IPS-18a (cell line): ENCODE results near the gene MRAS.
"Not testable (repeated sequence)": the region's sequence is repeated elsewhere in the genome, so short reads cannot be mapped to it uniquely, and the experiment has no call there.

Experiments used
- H3K27ac ChIP-seq: one replicate; pipeline ENCODE4 v1.5.1; 2013; ENCODE audit warnings: low read length
- H3K27me3 ChIP-seq: one replicate; pipeline ENCODE4 v1.6.1; 2013; ENCODE audit warnings: mild to moderate bottlenecking, low read length; ENCODE audit not compliant: control insufficient read depth, insufficient read depth
- H3K36me3 ChIP-seq: one replicate; pipeline ENCODE4 v1.6.1; 2013; ENCODE audit warnings: low read depth, low read length; ENCODE audit not compliant: control insufficient read depth
- H3K4me1 ChIP-seq: one replicate; pipeline ENCODE4 v1.6.1; 2013; ENCODE audit warnings: low read depth, low read length; ENCODE audit not compliant: control insufficient read depth
- H3K4me3 ChIP-seq: one replicate; pipeline ENCODE4 v1.5.1; 2013; ENCODE audit warnings: low read length
- H3K9ac ChIP-seq: one replicate; pipeline ENCODE4 v1.6.1; 2013; ENCODE audit warnings: mild to moderate bottlenecking, low read length, moderate library complexity
- H3K9me3 ChIP-seq: one replicate; pipeline ENCODE4 v1.6.1; 2013; ENCODE audit warnings: low read depth, low read length; ENCODE audit not compliant: control insufficient read depth

The MRAS gene

GRCh38 chr3:138371070-138371965 is 22.9 kb downstream of the MRAS start:
- Histone ChIP-seq H3K4me3 (no peak overlapping the region), H3K9me3 (no peaks in the 10 kb centered on the region), H3K9ac (no peak overlapping the region), H3K36me3 (no peaks in the 10 kb centered on the region), H3K4me1 (no peaks in the 10 kb centered on the region), H3K27ac (no peak overlapping the region), H3K27me3 (no peaks in the 10 kb centered on the region)

GRCh38 chr3:138373087-138373735 is 24.8 kb downstream of the MRAS start:
- Histone ChIP-seq H3K4me1 (no peaks in the 10 kb centered on the region), H3K27me3 (no peaks in the 10 kb centered on the region), H3K27ac (no peak overlapping the region), H3K4me3 (no peak overlapping the region), H3K9ac (no peak overlapping the region), H3K36me3 (no peaks in the 10 kb centered on the region), H3K9me3 (no peaks in the 10 kb centered on the region)

DNA sequence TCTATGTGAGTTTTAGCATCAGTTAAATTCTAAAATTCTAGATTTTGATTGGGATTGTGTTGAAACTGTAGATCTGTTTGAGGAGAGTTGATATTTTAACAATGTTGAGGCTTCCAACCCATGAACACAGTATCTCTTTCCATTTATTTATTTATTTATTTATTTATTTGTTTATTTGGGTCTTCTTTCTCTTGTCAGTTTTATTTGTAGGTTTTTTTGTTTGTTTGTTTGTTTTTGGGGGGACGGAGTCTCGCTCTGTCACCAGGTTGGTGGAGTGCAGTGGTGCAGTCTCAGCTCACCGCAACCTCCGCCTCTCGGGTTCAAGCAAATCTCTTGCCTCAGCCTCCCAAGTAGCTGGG is 25.3 kb downstream of the MRAS start:
- H3K27me3 ChIP-seq: no peaks in the 10 kb centered on the region
- H3K27ac ChIP-seq: no peak overlapping the region
- H3K4me3 ChIP-seq: no peak overlapping the region
- H3K36me3 ChIP-seq: no peaks in the 10 kb centered on the region
- H3K4me1 ChIP-seq: no peaks in the 10 kb centered on the region
- no peaks in the 10 kb centered on the region for H3K9me3 ChIP-seq
- H3K9ac ChIP-seq: no peak overlapping the region

DNA sequence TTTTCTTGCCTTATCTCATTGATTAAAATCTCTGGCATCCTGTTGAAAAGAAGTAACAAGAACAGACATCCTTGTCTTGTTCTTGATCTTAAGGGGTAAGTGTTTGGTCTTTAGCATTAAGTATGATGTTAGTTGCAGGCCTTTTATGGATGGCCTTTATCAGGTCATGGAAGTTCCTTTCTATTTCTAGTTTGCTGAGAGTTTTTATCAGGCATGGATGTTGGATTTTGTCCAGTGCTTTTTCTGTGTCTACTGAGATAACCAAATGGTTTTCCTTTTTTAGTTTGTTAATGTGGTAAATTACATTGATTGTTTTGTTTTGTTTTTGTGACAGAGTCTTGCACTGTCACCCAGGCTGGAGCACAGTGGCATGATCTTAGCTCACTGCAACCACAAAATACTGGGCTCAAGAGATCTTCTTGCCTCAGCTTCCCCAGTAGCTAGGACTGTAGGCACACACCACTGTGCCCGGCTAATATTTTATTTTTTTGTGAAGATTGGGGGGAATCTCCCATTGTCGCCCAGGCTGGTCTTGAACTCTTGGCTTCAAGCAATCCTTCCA is 26.3 kb downstream of the MRAS start:
- Histone ChIP-seq H3K9ac (no peak overlapping the region), H3K27me3 (no peaks in the 10 kb centered on the region), H3K36me3 (no peaks in the 10 kb centered on the region), H3K9me3 (no peaks in the 10 kb centered on the region), H3K4me1 (no peaks in the 10 kb centered on the region), H3K4me3 (no peak overlapping the region), H3K27ac (no peak overlapping the region)

GRCh38 chr3:138375447-138375846 is 27.1 kb downstream of the MRAS start:
- Histone ChIP-seq H3K36me3 (no peaks in the 10 kb centered on the region), H3K27me3 (no peaks in the 10 kb centered on the region), H3K4me1 (no peaks in the 10 kb centered on the region), H3K4me3 (no peak overlapping the region), H3K27ac (no peak overlapping the region), H3K9me3 (no peaks in the 10 kb centered on the region), H3K9ac (no peak overlapping the region)

GRCh38 chr3:138376663-138377062 is 28.3 kb downstream of the MRAS start:
- Histone ChIP-seq H3K27ac (no peak overlapping the region), H3K36me3 (no peaks in the 10 kb centered on the region), H3K9me3 (no peaks in the 10 kb centered on the region), H3K27me3 (no peaks in the 10 kb centered on the region), H3K9ac (no peak overlapping the region), H3K4me1 (no peaks in the 10 kb centered on the region), H3K4me3 (no peak overlapping the region)

DNA sequence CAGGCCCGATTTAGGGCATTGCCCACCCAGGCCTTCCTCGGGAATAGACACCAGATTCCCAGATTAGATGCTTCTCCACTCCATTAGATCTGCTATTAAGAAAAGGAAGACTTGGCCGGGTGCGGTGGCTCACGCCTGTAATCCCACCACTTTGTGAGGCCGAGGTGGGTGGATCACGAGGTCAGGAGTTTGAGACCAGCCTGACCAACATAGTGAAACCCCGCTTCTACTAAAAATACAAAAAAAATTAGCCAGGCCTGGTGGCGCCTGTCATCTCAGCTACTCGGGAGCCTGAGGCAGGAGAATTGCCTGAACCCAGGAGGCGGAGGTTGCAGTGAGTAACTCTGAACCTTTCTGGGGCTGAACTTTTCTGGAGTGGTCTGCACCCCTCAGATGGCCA is 28.8 kb downstream of the MRAS start:
- H3K36me3 ChIP-seq, H3K4me1 ChIP-seq, H3K9ac ChIP-seq, H3K27me3 ChIP-seq, H3K27ac ChIP-seq, H3K9me3 ChIP-seq, H3K4me3 ChIP-seq: not testable (repeated sequence)

DNA sequence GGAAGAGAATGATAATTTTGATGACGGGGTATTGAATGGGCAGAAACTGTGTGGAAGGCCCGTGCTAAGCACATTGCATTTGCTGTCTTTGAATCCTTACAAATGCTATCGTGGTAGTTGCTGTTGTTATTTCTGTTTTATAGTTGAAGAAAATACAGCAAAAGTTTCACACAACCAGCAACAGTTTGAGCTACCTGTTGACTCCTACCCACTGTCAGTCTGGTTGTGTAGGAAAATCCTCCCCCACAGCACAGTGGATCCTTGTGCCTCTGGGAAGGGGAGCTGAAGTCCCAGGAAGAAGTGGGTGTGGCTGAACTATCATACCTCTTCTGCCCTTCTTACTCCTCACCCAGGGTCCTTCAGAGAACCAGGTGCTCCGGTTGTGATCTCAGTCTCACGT is 29.4 kb downstream of the MRAS start:
- H3K4me3 ChIP-seq: no peak overlapping the region
- no peak overlapping the region for H3K9ac ChIP-seq
- H3K9me3 ChIP-seq: no peaks in the 10 kb centered on the region
- no peaks in the 10 kb centered on the region for H3K36me3 ChIP-seq
- no peaks in the 10 kb centered on the region for H3K4me1 ChIP-seq
- H3K27me3 ChIP-seq: no peaks in the 10 kb centered on the region
- no peak overlapping the region for H3K27ac ChIP-seq

- Histone ChIP-seq H3K9ac (no peak overlapping the region), H3K4me3 (no peak overlapping the region), H3K27me3 (no peaks in the 10 kb centered on the region), H3K4me1 (no peaks in the 10 kb centered on the region), H3K9me3 (no peaks in the 10 kb centered on the region), H3K36me3 (no peaks in the 10 kb centered on the region), H3K27ac (no peak overlapping the region)
Measured at GRCh38 chr3:138378331-138378730, 30.0 kb downstream of the MRAS start.

- Histone ChIP-seq H3K9ac (no peak overlapping the region), H3K9me3 (no peaks in the 10 kb centered on the region), H3K4me1 (no peaks in the 10 kb centered on the region), H3K27me3 (no peaks in the 10 kb centered on the region), H3K36me3 (no peaks in the 10 kb centered on the region), H3K27ac (no peak overlapping the region), H3K4me3 (no peak overlapping the region)
Measured at GRCh38 chr3:138378990-138379389, 30.6 kb downstream of the MRAS start.

DNA sequence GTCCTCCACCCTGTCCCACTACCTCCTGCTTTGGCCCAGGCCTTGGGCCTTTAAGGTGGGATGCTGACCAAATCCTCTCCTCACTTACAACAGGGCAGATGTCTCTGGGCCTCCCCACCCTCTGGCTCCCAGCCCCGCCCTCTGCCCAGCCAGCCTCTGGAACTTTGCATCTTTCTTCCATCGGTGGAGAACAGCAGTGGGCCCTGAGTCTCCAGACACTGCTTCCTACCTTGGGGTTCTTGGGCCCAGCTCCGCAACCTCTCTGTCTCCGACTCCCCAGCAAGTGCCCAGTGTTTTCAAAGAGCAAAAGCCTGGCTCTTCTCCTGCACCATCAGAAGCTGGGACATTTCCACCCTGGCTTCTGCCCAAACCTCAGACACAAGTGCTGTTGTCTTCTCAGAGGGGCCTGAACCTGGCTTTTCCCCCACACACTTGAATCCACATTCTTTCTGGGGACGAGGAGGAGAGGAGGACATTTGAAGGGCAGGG is 33.1 kb downstream of the MRAS start:
- Histone ChIP-seq H3K4me3 (no peak overlapping the region), H3K36me3 (no peaks in the 10 kb centered on the region), H3K9me3 (no peaks in the 10 kb centered on the region), H3K27me3 (no peaks in the 10 kb centered on the region), H3K4me1 (no peaks in the 10 kb centered on the region), H3K27ac (no peak overlapping the region), H3K9ac (no peak overlapping the region)
